ENCODE results near the gene OSBPL1A.
"Not testable (repeated sequence)": the region's sequence is repeated elsewhere in the genome, so short reads cannot be mapped to it uniquely, and the experiment has no call there.

Gene OSBPL1A

GRCh38 chr18:24397131-24397693 is 412 bp downstream of the OSBPL1A start:
- FAIRE-seq = no peak

- FAIRE-seq = no peak
Measured at GRCh38 chr18:24396082-24396633, 1.5 kb downstream of the OSBPL1A start.

GRCh38 chr18:24395049-24395795 is 2.4 kb downstream of the OSBPL1A start:
- FAIRE-seq = no peak

GRCh38 chr18:24388957-24389356 is 8.7 kb downstream of the OSBPL1A start:
- FAIRE-seq = no peak

- FAIRE-seq = no peak
Measured at GRCh38 chr18:24386681-24387080, 10.9 kb downstream of the OSBPL1A start.

- no peak for FAIRE-seq
Measured at GRCh38 chr18:24381126-24381525, 16.5 kb downstream of the OSBPL1A start.

GRCh38 chr18:24380163-24380747 is 17.4 kb downstream of the OSBPL1A start:
- FAIRE-seq = no peak

- no peak for FAIRE-seq
Measured at GRCh38 chr18:24378598-24378997, 19.0 kb downstream of the OSBPL1A start.

GRCh38 chr18:24376531-24376930 is 21.1 kb downstream of the OSBPL1A start:
- FAIRE-seq = not testable (repeated sequence)

- FAIRE-seq = no peak
Measured at GRCh38 chr18:24373328-24373727, 24.3 kb downstream of the OSBPL1A start.

GRCh38 chr18:24372279-24372872 is 25.2 kb downstream of the OSBPL1A start:
- no peak for FAIRE-seq

- no peak for FAIRE-seq
Measured at GRCh38 chr18:24370120-24370519, 27.5 kb downstream of the OSBPL1A start.

- FAIRE-seq = no peak
Measured at GRCh38 chr18:24369426-24369825, 28.2 kb downstream of the OSBPL1A start.

GRCh38 chr18:24368749-24369148 is 28.9 kb downstream of the OSBPL1A start:
- FAIRE-seq = no peak

GRCh38 chr18:24366328-24366727 is 31.3 kb downstream of the OSBPL1A start:
- FAIRE-seq = no peak

- FAIRE-seq = no peak
Measured at GRCh38 chr18:24364177-24364576, 33.4 kb downstream of the OSBPL1A start.

GRCh38 chr18:24362757-24363156 is 34.9 kb downstream of the OSBPL1A start:
- no peak for FAIRE-seq

GRCh38 chr18:24359787-24360530 is 37.7 kb downstream of the OSBPL1A start:
- FAIRE-seq = peak; percentile 84

GRCh38 chr18:24354278-24354677 is 43.3 kb downstream of the OSBPL1A start:
- no peak for FAIRE-seq

GRCh38 chr18:24346254-24346653 is 51.4 kb downstream of the OSBPL1A start:
- FAIRE-seq = no peak

- FAIRE-seq = no peak
Measured at GRCh38 chr18:24344509-24344908, 53.1 kb downstream of the OSBPL1A start.

- no peak for FAIRE-seq
Measured at GRCh38 chr18:24342347-24342746, 55.3 kb downstream of the OSBPL1A start.

- no peak for FAIRE-seq
Measured at GRCh38 chr18:24341361-24341760, 56.3 kb downstream of the OSBPL1A start.
